Bronchial smooth muscle cell (primary cell): ENCODE measurements around the gene IRX4. TPM values are rescaled to one million over a fixed set of nuclear protein-coding genes. Genes with fewer than 3 reads are reported as not detected.

Experiments used
- total RNA-seq: library from RNA; depleted of rRNA; stranded (reverse); fragments of >200 nt; gene quantifications from 2 replicates; pipeline ENCODE4 v1.2.1, GENCODE V29; 2014

IRX4 gene
- not detected in 2 replicates for total RNA-seq

DNA sequence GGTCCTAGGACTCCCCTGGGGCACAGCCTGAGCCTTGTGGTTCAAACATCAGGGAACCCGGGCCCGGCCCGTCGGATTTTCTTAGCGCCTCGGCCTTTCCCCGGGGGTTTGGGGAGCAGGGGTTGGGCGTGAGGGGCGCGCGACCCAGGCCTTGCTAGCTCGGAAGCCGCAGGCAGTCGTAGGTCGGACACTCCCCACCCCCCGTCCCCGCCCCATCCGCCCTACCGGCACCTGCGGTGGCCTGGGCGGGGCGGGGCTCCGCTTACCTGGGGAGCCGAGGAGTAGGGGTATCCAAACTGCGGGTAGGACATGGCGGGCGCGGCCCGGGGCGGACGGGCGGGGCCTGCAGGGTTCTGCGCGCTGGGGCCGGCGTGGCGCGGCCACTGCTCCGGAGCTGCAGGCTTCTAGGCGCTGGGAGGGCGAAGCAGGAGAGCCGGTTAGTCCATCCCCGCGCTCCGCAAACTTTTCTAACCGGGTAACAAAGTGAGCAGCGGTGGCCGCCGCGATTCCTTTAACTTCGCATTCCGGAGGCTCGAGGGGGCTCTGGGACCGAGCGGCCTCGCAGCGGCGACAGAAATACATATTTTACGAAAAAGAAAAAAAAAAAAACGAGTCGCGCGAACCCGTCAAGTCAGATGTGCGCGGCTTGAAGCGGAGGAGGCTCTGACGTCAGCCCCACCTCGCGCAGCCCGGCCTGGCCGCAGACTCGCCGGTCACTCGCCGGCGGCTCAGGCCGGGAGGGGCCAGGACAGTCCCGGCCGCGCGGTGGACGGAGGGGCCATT lies at the start of gene IRX4:
IRX4 (minus strand) TSS at position 589 of the 783 bp plus-strand sequence; CDS start at position 311, 278 bp downstream.

Other genes starting within 250 kb of the IRX4 start
- gene MRPL36, start 83.1 kb downstream of the IRX4 start, total RNA-seq, result 58.3 and 68.9 TPM in 2 replicates
- 22.7 and 33.7 TPM in 2 replicates for gene NDUFS6, start 81.5 kb downstream of the IRX4 start, total RNA-seq